B cell (primary cell): Measurements from ENCODE around the gene LRRC4C. TPM values are rescaled to one million over a fixed set of nuclear protein-coding genes. Genes with fewer than 3 reads are reported as not detected.

Experiments used
- ATAC-seq: fragments of 200-7000 bp; cut with Tn5 transposase; one replicate; pipeline ENCODE4 v1.10.0; 2021; ENCODE audit warnings: low read depth, mild to moderate bottlenecking, moderate number of reproducible peaks, moderate library complexity
- CTCF ChIA-PET: fragments of 350-600 bp; sonication (Branson Sonifier 250); formaldehyde crosslinking; loops from one replicate; lab custom pipeline; 2021; ENCODE audit warnings: antibody characterized with exemption, inconsistent platforms; lab: Charles Lee
- POLR2A ChIA-PET: fragments of 350-600 bp; sonication (Branson Sonifier 250); formaldehyde crosslinking; loops from one replicate; lab custom pipeline; 2021; ENCODE audit warnings: antibody characterized with exemption; lab: Charles Lee
- DNase-seq: peaks from one replicate; pipeline ENCODE4 v3.0.0; 2013
- H2AFZ ChIP-seq: 2 replicates; pipeline ENCODE4 v1.6.1; 2012; ENCODE audit warnings: mild to moderate bottlenecking, low read depth, low read length; ENCODE audit not compliant: insufficient read depth, poor library complexity, severe bottlenecking
- H3K27ac ChIP-seq, 2 donors: 1 replicate in 1 of 2; 2 replicates in 1 of 2; pipeline ENCODE4 v1.5.1; 2012 to 2013; ENCODE audit warnings: low read length in 2 of 2, mild to moderate bottlenecking in 2 of 2, moderate library complexity in 1 of 2
- H3K27me3 ChIP-seq, 4 experiments: fragments of 200-600 bp in 1 of 4; sonication (generic) in 1 of 4; replicated peaks in 1 of 4; 1 replicate in 2 of 4; 2 replicates in 2 of 4; pipeline versions ENCODE4 v1.6.1 to v1.7.0; 2013 to 2016; ENCODE audit warnings: low read length in 3 of 4, mild to moderate bottlenecking in 2 of 4, mixed read lengths in 1 of 4, moderate library complexity in 1 of 4; ENCODE audit not compliant: insufficient read depth in 4 of 4, control insufficient read depth in 3 of 4; ENCODE audit errors: control extremely low read depth in 1 of 4
- H3K36me3 ChIP-seq, 2 experiments: replicated peaks in 1 of 2; 1 replicate in 1 of 2; 2 replicates in 1 of 2; pipeline versions ENCODE4 v1.6.1 to v1.7.1; 2013; ENCODE audit warnings: low read length in 1 of 2; ENCODE audit not compliant: insufficient read depth in 2 of 2, control insufficient read depth in 1 of 2; ENCODE audit errors: control extremely low read depth in 1 of 2, extremely low read depth in 1 of 2
- H3K4me1 ChIP-seq, 2 donors: fragments of 200-600 bp in 1 of 2; sonication (generic) in 1 of 2; 1 replicate in 1 of 2; 2 replicates in 1 of 2; pipeline versions ENCODE4 v1.5.1 to v1.6.1; 2013 to 2017; ENCODE audit warnings: low read length in 2 of 2; ENCODE audit not compliant: control insufficient read depth in 2 of 2, insufficient read depth in 2 of 2
- H3K4me2 ChIP-seq: replicated peaks from 2 replicates; pipeline ENCODE3; 2012; ENCODE audit warnings: mild to moderate bottlenecking, low read depth, low read length; ENCODE audit not compliant: poor library complexity, severe bottlenecking
- H3K4me3 ChIP-seq, 5 experiments: fragments of 200-600 bp in 1 of 5; sonication (generic) in 1 of 5; 1 replicate in 3 of 5; 2 replicates in 2 of 5; pipeline versions ENCODE4 v1.5.1 to v1.7.0; 2011 to 2016; ENCODE audit warnings: low read length in 4 of 5, mild to moderate bottlenecking in 4 of 5, low read depth in 2 of 5, control low read depth in 1 of 5, moderate library complexity in 1 of 5; ENCODE audit not compliant: insufficient read depth in 1 of 5; ENCODE audit errors: control extremely low read depth in 1 of 5, extremely low read depth in 1 of 5
- H3K79me2 ChIP-seq: fragments of 200-600 bp; sonication (generic); one replicate; pipeline ENCODE4 v1.6.0; 2016; ENCODE audit warnings: low read length; ENCODE audit not compliant: control insufficient read depth, insufficient read depth
- H3K9ac ChIP-seq: fragments of 200-600 bp; sonication (generic); 2 replicates; pipeline ENCODE4 v1.6.1; 2017; ENCODE audit warnings: mild to moderate bottlenecking, low read length, moderate library complexity
- H3K9me3 ChIP-seq, 3 donors: one replicate each; pipeline versions ENCODE4 v1.6.1 to v1.7.1; 2013; ENCODE audit warnings: low read length in 2 of 3; ENCODE audit not compliant: control insufficient read depth in 2 of 3, insufficient read depth in 1 of 3; ENCODE audit errors: control extremely low read depth in 1 of 3
- H4K20me1 ChIP-seq: 2 replicates; pipeline ENCODE4 v1.6.0; 2012; ENCODE audit warnings: mild to moderate bottlenecking, low read length; ENCODE audit not compliant: insufficient read depth, control insufficient read depth, poor library complexity, severe bottlenecking
- H3K27ac Mint-ChIP-seq: one replicate; pipeline ENCODE4 v1.8.0; 2021; ENCODE audit warnings: mixed read lengths
- H3K27me3 Mint-ChIP-seq: one replicate; pipeline ENCODE4 v1.8.0; 2021; ENCODE audit warnings: mixed read lengths
- H3K4me1 Mint-ChIP-seq: one replicate; pipeline ENCODE4 v1.8.0; 2021; ENCODE audit warnings: mixed read lengths
- H3K4me3 Mint-ChIP-seq: one replicate; pipeline ENCODE4 v1.8.0; 2021; ENCODE audit warnings: mixed read lengths
- H3K9me3 Mint-ChIP-seq: one replicate; pipeline ENCODE4 v1.8.0; 2022; ENCODE audit warnings: mixed read lengths; ENCODE audit not compliant: insufficient read depth
- EZH2 ChIP-seq: IDR thresholded peaks from 2 replicates; pipeline ENCODE4 v1.6.1; 2012; ENCODE audit warnings: borderline replicate concordance, low read depth, mild to moderate bottlenecking, moderate library complexity, low read length; ENCODE audit not compliant: insufficient read depth, poor library complexity, severe bottlenecking
- WGBS: methylation state at CpG from one replicate; pipeline ENCODE4 v1.1.5; 2013; ENCODE audit warnings: missing lambda C conversion rate; ENCODE audit not compliant: insufficient coverage; 5-methylcytosine and 5-hydroxymethylcytosine counted together
- intact Hi-C: fragments of 100-400 bp; cut with micrococcal nuclease; formaldehyde crosslinking; loops from one replicate; pipeline ENCODE4 v1.10.0; 2022
- polyA plus RNA-seq: library from polyadenylated mRNA; depleted of rRNA; stranded (reverse); fragments of >200 nt; gene quantifications from 2 replicates; pipeline ENCODE4 v1.2.3, GENCODE V29; 2012
- total RNA-seq, 2 donors: library from RNA; stranded (reverse); fragments of 120-200 nt in 1 of 2; gene quantifications; 1 replicate in 1 of 2; 2 replicates in 1 of 2; pipeline versions ENCODE4 v1.2.3 to v1.2.4, GENCODE V29; 2013 to 2022
- TF ChIP-seq, protein P1 (sequence below): fragments of 200-600 bp; IDR thresholded peaks from one replicate; pipeline ENCODE4 v1.8.0; 2022; ENCODE audit warnings: antibody characterized with exemption, mild to moderate bottlenecking

LRRC4C gene
- total and polyA plus RNA-seq, 2 donors (not counting 1 experiment from before 2014, with no cell fraction given) = 0.57 TPM; not detected in 1

DNA sequence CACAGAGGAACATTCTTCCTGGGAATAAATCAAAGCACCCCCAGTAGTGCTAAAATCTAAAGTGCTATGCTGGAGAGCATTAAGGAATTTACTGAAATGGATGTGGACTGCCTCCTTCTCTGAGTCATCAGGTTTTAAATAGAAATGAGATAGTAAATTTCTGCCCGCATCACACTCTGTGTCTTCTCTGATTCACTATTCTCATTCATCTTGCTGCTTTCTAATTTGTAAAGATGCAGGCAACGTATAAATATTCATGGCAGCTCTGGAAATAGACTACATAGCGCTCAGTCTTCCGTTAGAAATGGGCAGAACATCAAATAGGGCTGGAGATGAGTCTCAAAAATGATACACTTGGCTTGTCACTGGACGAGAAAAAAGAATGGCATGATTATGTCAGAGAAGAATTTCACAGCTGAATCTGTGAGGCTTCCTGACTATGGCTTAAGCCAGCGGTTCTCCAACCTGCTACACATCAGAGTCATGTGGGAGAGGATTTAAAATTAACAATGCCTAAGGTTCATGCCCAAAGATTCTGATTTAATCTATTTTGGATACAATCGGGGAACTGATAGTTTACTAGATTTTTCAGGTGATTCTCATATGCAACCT is 178.2 kb downstream of the LRRC4C start:
- H3K4me3 Mint-ChIP-seq = no peak overlapping the region
- Histone ChIP-seq H3K4me3 (no peak overlapping the region), H3K36me3 (no peaks in the 10 kb centered on the region), H2AFZ (no peak overlapping the region), H3K9me3 (no peaks in the 10 kb centered on the region), H3K27me3 (no peaks in the 10 kb centered on the region), H3K4me2 (no peak overlapping the region), H4K20me1 (no peaks in the 10 kb centered on the region), H3K9ac (no peak overlapping the region), H3K27ac (no peak overlapping the region), H3K79me2 (no peaks in the 10 kb centered on the region), H3K4me1 (no peaks in the 10 kb centered on the region)
- no peaks in the 10 kb centered on the region for H3K27me3 Mint-ChIP-seq
- DNase-seq (no peak), ATAC-seq (no peak)
- intact Hi-C loops = no loop called here
- H3K9me3 Mint-ChIP-seq = no peaks in the 10 kb centered on the region
- no peaks in the 10 kb centered on the region for H3K4me1 Mint-ChIP-seq
- CTCF ChIA-PET = no interaction called here
- POLR2A ChIA-PET = no interaction called here
- TF ChIP-seq, protein P1, sequence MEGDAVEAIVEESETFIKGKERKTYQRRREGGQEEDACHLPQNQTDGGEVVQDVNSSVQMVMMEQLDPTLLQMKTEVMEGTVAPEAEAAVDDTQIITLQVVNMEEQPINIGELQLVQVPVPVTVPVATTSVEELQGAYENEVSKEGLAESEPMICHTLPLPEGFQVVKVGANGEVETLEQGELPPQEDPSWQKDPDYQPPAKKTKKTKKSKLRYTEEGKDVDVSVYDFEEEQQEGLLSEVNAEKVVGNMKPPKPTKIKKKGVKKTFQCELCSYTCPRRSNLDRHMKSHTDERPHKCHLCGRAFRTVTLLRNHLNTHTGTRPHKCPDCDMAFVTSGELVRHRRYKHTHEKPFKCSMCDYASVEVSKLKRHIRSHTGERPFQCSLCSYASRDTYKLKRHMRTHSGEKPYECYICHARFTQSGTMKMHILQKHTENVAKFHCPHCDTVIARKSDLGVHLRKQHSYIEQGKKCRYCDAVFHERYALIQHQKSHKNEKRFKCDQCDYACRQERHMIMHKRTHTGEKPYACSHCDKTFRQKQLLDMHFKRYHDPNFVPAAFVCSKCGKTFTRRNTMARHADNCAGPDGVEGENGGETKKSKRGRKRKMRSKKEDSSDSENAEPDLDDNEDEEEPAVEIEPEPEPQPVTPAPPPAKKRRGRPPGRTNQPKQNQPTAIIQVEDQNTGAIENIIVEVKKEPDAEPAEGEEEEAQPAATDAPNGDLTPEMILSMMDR = no peak
- TF ChIP-seq EZH2 = no peak
- H3K27ac Mint-ChIP-seq = no peak overlapping the region
- WGBS = 67% methylated on average over 4 of the region's 7 CpGs

DNA sequence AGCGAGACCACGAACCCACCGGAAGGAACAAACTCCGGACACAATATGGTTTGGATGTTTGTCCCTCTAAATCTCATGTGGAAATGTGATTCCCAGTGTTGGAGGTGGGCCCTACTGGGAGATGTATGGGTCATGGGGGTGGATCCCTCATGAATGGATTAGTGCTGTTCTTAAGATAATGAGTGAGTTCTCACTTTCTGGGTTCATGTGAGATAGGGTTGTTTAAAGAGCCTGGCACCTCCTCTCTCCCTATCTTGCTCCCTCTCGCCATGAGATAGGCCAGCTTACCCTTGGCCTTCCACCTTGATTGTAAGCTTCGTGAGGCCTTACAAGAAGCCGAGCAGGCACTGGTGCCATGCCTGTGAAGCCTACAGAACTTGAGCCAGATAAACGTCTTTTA is 184.6 kb downstream of the LRRC4C start:
- ATAC-seq (no peak), DNase-seq (no peak)
- H3K27me3 Mint-ChIP-seq = no peaks in the 10 kb centered on the region
- no peaks in the 10 kb centered on the region for H4K20me1 ChIP-seq
- H3K9ac ChIP-seq = no peak overlapping the region
- POLR2A ChIA-PET = no interaction called here
- peaks cover 7% of the 10 kb centered on the region for H3K9me3 Mint-ChIP-seq
- 87% methylated on average over 7 of the region's 8 CpGs for WGBS
- no peaks in the 10 kb centered on the region for H3K36me3 ChIP-seq
- H3K4me2 ChIP-seq = no peak overlapping the region
- H3K9me3 ChIP-seq = no peaks in the 10 kb centered on the region
- TF ChIP-seq, protein P1 = no peak
- no peak for TF ChIP-seq EZH2
- no peak overlapping the region for H2AFZ ChIP-seq
- H3K4me3 ChIP-seq = no peak overlapping the region
- no peaks in the 10 kb centered on the region for H3K4me1 Mint-ChIP-seq
- H3K27ac ChIP-seq = no peak overlapping the region
- H3K4me1 ChIP-seq = no peaks in the 10 kb centered on the region
- no peak overlapping the region for H3K4me3 Mint-ChIP-seq
- H3K79me2 ChIP-seq = no peaks in the 10 kb centered on the region
- H3K27me3 ChIP-seq = no peaks in the 10 kb centered on the region
- no peak overlapping the region for H3K27ac Mint-ChIP-seq
- CTCF ChIA-PET = no interaction called here
- intact Hi-C loops = no loop called here
